Measurements from ENCODE around the gene PRUNE2.

DNA sequence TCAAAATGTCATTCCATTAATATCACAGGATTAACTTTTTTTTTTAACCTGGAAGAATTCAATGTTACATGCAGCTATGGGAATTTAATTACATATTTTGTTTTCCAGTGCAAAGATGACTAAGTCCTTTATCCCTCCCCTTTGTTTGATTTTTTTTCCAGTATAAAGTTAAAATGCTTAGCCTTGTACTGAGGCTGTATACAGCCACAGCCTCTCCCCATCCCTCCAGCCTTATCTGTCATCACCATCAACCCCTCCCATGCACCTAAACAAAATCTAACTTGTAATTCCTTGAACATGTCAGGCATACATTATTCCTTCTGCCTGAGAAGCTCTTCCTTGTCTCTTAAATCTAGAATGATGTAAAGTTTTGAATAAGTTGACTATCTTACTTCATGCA is 121.0 kb downstream of the PRUNE2 start:
- TF ChIP-seq EZH2 (IDR thresholded peaks at IDR 0.05; ENCODE audit: borderline replicate concordance): no peak
- TF ChIP-seq, protein P1, sequence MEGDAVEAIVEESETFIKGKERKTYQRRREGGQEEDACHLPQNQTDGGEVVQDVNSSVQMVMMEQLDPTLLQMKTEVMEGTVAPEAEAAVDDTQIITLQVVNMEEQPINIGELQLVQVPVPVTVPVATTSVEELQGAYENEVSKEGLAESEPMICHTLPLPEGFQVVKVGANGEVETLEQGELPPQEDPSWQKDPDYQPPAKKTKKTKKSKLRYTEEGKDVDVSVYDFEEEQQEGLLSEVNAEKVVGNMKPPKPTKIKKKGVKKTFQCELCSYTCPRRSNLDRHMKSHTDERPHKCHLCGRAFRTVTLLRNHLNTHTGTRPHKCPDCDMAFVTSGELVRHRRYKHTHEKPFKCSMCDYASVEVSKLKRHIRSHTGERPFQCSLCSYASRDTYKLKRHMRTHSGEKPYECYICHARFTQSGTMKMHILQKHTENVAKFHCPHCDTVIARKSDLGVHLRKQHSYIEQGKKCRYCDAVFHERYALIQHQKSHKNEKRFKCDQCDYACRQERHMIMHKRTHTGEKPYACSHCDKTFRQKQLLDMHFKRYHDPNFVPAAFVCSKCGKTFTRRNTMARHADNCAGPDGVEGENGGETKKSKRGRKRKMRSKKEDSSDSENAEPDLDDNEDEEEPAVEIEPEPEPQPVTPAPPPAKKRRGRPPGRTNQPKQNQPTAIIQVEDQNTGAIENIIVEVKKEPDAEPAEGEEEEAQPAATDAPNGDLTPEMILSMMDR (IDR thresholded peaks at IDR 0.05; ENCODE audit: poor library complexity): no peak

Measured in hepatocyte (in vitro differentiated cells).